ENCODE results near the gene LZTS2.
A peak's percentile ranks its signal among the peaks of the same experiment; 100 is the strongest.

The LZTS2 gene

GRCh38 chr10:100979791-100980272, 19.8 kb upstream of the LZTS2 start:
- DNase-seq (ENCODE audit: low spot score) = no peak

- DNase-seq (ENCODE audit: low spot score) = no peak
These were observed 19.3 kb upstream of the LZTS2 start for GRCh38 chr10:100980311-100980710.

- no peak for DNase-seq (ENCODE audit: low spot score)
These were observed 18.9 kb upstream of the LZTS2 start for GRCh38 chr10:100980711-100981110.

GRCh38 chr10:100981178-100981772, 18.3 kb upstream of the LZTS2 start:
- no peak for DNase-seq (ENCODE audit: low spot score)

GRCh38 chr10:100982916-100983830, 16.4 kb upstream of the LZTS2 start:
- DNase-seq (ENCODE audit: low spot score) = no peak

GRCh38 chr10:100983868-100984671, 15.5 kb upstream of the LZTS2 start:
- no peak for DNase-seq (ENCODE audit: low spot score)

GRCh38 chr10:100984672-100985177, 14.9 kb upstream of the LZTS2 start:
- no peak for DNase-seq (ENCODE audit: low spot score)

- no peak for DNase-seq (ENCODE audit: low spot score)
These were observed 14.3 kb upstream of the LZTS2 start for GRCh38 chr10:100985336-100985735.

GRCh38 chr10:100986623-100986951, 13.0 kb upstream of the LZTS2 start:
- DNase-seq (ENCODE audit: low spot score) = no peak

- DNase-seq (ENCODE audit: low spot score) = peak; percentile 87
These were observed 12.5 kb upstream of the LZTS2 start, which contains the start of the genes MRPL43 and TWNK for GRCh38 chr10:100986952-100987684. MRPL43 (minus strand) TSS chr10:100987497; CDS start chr10:100987443, 54 bp downstream. TWNK (plus strand) TSS chr10:100987543; CDS start chr10:100988211, 668 bp downstream.

- DNase-seq (ENCODE audit: low spot score) = no peak
These were observed 11.9 kb upstream of the LZTS2 start for GRCh38 chr10:100987685-100988049.

- DNase-seq (ENCODE audit: low spot score) = no peak
These were observed 11.4 kb upstream of the LZTS2 start for GRCh38 chr10:100988166-100988565.

GRCh38 chr10:100989088-100989487, 10.5 kb upstream of the LZTS2 start:
- no peak for DNase-seq (ENCODE audit: low spot score)

GRCh38 chr10:100993986-100994708, 5.5 kb upstream of the LZTS2 start:
- DNase-seq (ENCODE audit: low spot score) = no peak

- no peak for DNase-seq (ENCODE audit: low spot score)
These were observed 4.4 kb upstream of the LZTS2 start for GRCh38 chr10:100995181-100995580.

- DNase-seq (ENCODE audit: low spot score) = peak; percentile 27
These were observed 2.8 kb upstream of the LZTS2 start for GRCh38 chr10:100996678-100997359.

GRCh38 chr10:100997360-100998182, 2.0 kb upstream of the LZTS2 start:
- peak; percentile 70 for DNase-seq (ENCODE audit: low spot score)

- peak; percentile 48 for DNase-seq (ENCODE audit: low spot score)
These were observed 1.2 kb upstream of the LZTS2 start for GRCh38 chr10:100998183-100998990.

Measured in activated CD4-positive, alpha-beta T cell treated with anti-CD3 and anti-CD28 coated beads, Interleukin-2, Interleukin-4, amounts not matched to agents 100 ng/mL and 50 ng/mL, durations not matched to agents 16 hours and 8 hours (primary cell).